ACC112 (cell line): ENCODE measurements around the gene L3HYPDH.
"Not testable (repeated sequence)": the region's sequence is repeated elsewhere in the genome, so short reads cannot be mapped to it uniquely, and the experiment has no call there.

Experiments used
- H2AFZ ChIP-seq: fragments of 200-600 bp; sonication (generic); one replicate; pipeline ENCODE4 v1.6.0; 2017; ENCODE audit warnings: antibody characterized with exemption, low read length; ENCODE audit not compliant: unreplicated experiment
- H3K27ac ChIP-seq: fragments of 200-600 bp; sonication (generic); 2 replicates; pipeline ENCODE4 v1.5.1; 2014; ENCODE audit warnings: low read depth, mild to moderate bottlenecking, antibody characterized with exemption, low read length, moderate library complexity
- H3K27me3 ChIP-seq: fragments of 200-600 bp; sonication (generic); 2 replicates; pipeline ENCODE4 v1.6.1; 2014; ENCODE audit warnings: mild to moderate bottlenecking, antibody characterized with exemption, low read length, moderate library complexity, mixed read lengths; ENCODE audit not compliant: insufficient read depth
- H3K36me3 ChIP-seq: fragments of 200-600 bp; sonication (generic); 2 replicates; pipeline ENCODE4 v1.6.1; 2016; ENCODE audit warnings: mild to moderate bottlenecking, antibody characterized with exemption, low read length, moderate library complexity, mixed read lengths; ENCODE audit not compliant: insufficient read depth
- H3K4me1 ChIP-seq: fragments of 200-600 bp; sonication (generic); one replicate; pipeline ENCODE4 v1.6.1; 2016; ENCODE audit warnings: low read length, mixed read lengths; ENCODE audit not compliant: insufficient read depth, unreplicated experiment, control insufficient read depth
- H3K4me3 ChIP-seq: fragments of 200-600 bp; sonication (generic); 2 replicates; pipeline ENCODE4 v1.5.1; 2014; ENCODE audit warnings: mild to moderate bottlenecking, low read depth, low read length
- H3K79me2 ChIP-seq: fragments of 200-600 bp; sonication (generic); one replicate; pipeline ENCODE4 v1.6.0; 2016; ENCODE audit warnings: low read length; ENCODE audit not compliant: control insufficient read depth, unreplicated experiment, insufficient read depth

L3HYPDH gene

DNA sequence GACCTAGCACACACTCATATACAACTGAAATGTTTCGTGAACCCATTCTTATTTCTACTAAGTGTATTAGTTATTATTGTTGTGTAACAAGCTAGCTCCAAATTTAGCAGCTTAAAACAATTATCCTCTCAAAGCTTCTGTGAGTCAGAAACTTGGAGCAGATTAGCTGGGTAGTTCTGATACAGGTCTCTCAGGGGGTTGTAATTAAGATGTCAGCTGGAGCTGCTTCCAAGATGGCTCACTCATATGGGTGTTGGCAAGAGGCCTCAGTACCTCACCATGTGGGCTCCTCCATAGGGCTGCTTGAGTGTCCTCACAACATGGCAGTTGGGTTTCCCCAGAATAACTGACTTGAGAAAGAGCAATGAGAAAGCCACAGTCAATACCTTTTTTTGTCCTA lies 28.8 kb downstream of the L3HYPDH start:
- Histone ChIP-seq H3K36me3 (peaks cover 59% of the 10 kb centered on the region), H3K27ac (peak overlapping the region; percentile 94), H3K27me3 (no peaks in the 10 kb centered on the region), H3K4me3 (peak overlapping the region; percentile 5; the same call in 1 of the 2 replicates), H3K79me2 (no peaks in the 10 kb centered on the region), H3K4me1 (peaks cover 38% of the 10 kb centered on the region), H2AFZ (no peak overlapping the region)

DNA sequence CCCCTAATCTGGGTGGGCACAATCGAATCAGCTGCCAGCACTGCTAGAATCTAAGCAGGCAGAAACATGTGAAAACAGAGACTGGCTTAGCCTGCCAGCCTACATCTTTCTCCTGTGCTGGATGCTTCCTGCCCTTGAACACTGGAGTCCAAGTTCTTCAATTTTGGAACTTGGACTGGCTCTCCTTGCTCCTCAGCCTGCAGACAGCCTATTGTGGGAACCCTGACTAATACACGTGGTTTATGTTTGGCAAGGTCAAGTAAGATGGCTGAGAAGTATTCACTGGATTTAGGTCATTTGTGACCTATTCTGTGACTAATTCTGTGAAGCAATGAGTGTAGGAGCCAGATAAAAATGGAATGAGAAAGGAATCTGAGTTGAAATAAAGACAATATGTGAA lies 30.1 kb downstream of the L3HYPDH start:
- Histone ChIP-seq H3K4me1 (peaks cover 38% of the 10 kb centered on the region), H2AFZ (no peak overlapping the region), H3K27ac (peak overlapping the region; percentile 94), H3K27me3 (no peaks in the 10 kb centered on the region), H3K36me3 (peaks cover 52% of the 10 kb centered on the region), H3K79me2 (no peaks in the 10 kb centered on the region), H3K4me3 (no peak overlapping the region)

DNA sequence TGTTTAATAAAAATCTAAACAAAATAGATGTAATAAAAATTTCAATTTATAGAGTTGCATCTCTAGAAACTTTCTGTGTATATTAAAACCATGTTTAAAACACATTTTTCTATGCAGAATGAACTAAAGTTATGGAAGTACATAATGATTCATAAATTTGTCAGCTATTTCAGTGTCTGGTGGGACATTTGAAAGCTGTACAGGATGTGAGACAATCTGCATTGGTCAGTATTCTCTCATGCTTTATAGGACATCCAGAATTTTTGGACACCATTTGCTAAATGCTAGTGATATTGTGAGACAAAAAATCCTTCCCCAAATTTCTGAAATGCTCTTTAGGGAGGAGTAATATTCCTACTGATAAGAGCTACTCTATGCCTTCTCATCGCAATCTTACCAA lies 32.4 kb downstream of the L3HYPDH start:
- Histone ChIP-seq H3K4me3 (no peak overlapping the region), H3K4me1 (peaks cover 38% of the 10 kb centered on the region), H3K27ac (0 out of 2 replicates have a peak overlapping the region, but pooled peaks have one; percentile 24), H3K79me2 (no peaks in the 10 kb centered on the region), H2AFZ (no peak overlapping the region), H3K36me3 (peaks cover 32% of the 10 kb centered on the region), H3K27me3 (no peaks in the 10 kb centered on the region)

DNA sequence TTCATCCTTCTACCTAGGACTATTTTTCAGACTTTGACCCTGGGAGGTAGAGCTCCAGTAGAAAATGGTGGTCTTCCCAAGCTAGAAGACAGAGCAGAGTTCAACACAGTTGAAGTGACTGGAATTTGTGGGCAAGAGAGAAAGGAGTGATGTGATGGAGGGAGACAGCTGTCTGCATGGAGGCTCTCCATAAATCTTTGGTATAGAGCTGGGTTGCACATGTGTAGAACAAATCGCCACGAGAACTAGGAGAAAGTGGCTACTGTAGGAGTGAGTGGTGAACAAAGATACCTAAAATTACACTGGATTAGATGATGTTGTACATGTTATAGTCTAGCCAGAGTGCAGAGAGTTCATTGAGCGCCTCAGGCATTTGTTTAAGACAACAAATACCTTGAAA lies 33.5 kb downstream of the L3HYPDH start:
- Histone ChIP-seq H2AFZ (no peak overlapping the region), H3K36me3 (peaks cover 21% of the 10 kb centered on the region), H3K79me2 (no peaks in the 10 kb centered on the region), H3K27ac (no peak overlapping the region), H3K4me1 (peaks cover 31% of the 10 kb centered on the region), H3K4me3 (no peak overlapping the region), H3K27me3 (no peaks in the 10 kb centered on the region)

DNA sequence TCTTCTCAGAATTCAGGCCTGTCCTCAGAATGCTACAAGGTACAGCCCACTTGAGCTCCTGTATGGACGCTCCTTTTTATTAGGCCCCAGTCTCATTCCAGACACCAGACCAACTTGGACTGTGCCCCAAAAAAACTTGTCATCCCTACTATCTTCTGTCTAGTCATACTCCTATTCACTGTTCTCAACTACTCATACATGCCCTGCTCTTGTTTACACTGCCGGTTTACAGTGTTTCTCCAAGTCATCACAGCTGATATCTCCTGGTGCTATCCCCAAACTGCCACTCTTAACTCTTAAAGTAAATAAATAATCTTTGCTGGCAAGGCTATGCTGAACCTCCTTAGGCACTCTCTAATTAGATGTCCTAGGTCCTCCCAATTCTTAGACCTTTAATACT lies 35.5 kb downstream of the L3HYPDH start:
- not testable (repeated sequence) for H3K27ac ChIP-seq, H3K27me3 ChIP-seq, H3K4me3 ChIP-seq, H2AFZ ChIP-seq, H3K79me2 ChIP-seq
- H3K36me3 ChIP-seq: peaks cover 15% of the 10 kb centered on the region
- H3K4me1 ChIP-seq: peaks cover 13% of the 10 kb centered on the region

DNA sequence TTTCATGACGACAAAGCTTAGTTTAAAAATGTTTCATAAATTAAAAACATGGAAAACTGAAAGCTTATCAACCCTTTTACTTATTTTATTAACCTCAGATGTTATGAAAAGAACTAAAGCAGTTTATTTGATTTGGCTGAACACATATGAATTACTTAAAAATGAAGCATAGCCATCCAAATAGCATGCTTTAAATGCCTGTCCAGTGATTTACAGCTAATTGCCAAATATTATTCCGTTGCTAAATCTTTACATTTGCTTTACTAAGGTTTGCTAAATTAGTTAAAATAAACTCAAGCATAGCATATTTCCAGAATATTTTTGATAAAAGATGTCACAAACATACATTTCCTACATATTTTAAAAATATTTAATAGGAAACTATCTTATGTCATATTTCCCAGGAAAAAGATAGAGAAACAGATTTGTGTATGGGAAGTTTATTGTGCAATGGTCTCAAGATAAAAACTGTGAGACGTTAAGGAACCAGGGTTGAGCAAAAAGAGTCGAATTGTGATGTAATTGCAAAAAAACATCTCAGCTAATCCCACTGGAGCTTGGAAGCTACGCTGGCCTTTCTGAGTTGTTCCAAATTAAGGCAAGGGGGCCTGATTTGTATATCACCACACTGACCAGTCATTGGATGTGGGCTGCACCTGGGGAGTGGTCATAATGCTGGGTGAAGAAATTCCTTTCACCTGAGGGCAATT lies 44.8 kb downstream of the L3HYPDH start:
- Histone ChIP-seq H2AFZ (no peak overlapping the region), H3K4me1 (peaks cover 46% of the 10 kb centered on the region), H3K4me3 (peak overlapping the region; percentile 61), H3K36me3 (peaks cover 14% of the 10 kb centered on the region; the same call in 1 of the 2 replicates), H3K79me2 (no peaks in the 10 kb centered on the region), H3K27me3 (no peaks in the 10 kb centered on the region), H3K27ac (peak overlapping the region; percentile 97)

DNA sequence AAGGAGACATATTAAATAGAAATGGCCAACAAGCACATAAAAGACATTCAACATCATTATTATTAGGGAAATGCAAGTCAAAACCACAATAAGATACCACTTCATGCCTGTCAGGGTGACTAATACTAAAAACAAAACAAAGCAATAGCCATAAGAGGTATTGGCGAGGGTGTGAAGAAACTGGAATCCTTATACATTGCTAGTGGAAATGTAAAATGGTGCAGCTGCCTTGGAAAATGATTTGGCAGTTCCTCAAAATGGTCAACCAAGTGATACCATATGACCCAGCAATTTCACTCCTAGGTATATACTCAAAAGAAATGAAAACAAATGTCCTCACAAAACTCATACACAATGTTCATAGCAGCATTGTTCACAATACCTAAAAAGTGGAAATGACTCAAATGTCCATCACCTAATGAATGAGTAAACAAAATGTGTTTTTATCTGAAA lies 46.0 kb downstream of the L3HYPDH start:
- Histone ChIP-seq H3K4me3 (peak overlapping the region; percentile 61), H3K4me1 (peaks cover 46% of the 10 kb centered on the region), H3K79me2 (no peaks in the 10 kb centered on the region), H3K27ac (peak overlapping the region; percentile 97), H3K36me3 (peaks cover 14% of the 10 kb centered on the region; the same call in 1 of the 2 replicates), H2AFZ (peak overlapping the region; percentile 44), H3K27me3 (no peaks in the 10 kb centered on the region)

DNA sequence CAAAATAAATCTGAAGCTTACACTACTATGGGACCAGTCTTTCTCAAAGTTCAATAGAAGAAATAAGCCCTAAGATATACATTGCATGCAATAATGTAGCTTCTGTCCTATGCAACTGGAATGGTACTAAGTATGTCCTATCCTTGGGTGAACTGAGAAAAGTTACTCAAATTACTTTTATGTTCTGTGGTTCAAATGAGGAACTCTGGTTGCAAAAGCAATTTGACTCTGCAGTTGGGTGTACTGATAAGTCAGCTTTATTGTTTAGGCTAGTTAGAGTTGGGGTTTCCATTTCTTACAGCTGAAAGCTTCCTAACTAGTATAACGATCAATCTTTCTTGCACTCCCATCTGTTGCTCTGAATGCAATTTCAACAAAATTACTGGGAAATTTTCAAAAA lies 48.2 kb downstream of the L3HYPDH start:
- no peaks in the 10 kb centered on the region for H3K79me2 ChIP-seq
- no peaks in the 10 kb centered on the region for H3K27me3 ChIP-seq
- peaks cover 40% of the 10 kb centered on the region for H3K4me1 ChIP-seq
- H3K27ac ChIP-seq: no peak overlapping the region
- peaks cover 16% of the 10 kb centered on the region for H3K36me3 ChIP-seq
- no peak overlapping the region for H3K4me3 ChIP-seq
- no peak overlapping the region for H2AFZ ChIP-seq

DNA sequence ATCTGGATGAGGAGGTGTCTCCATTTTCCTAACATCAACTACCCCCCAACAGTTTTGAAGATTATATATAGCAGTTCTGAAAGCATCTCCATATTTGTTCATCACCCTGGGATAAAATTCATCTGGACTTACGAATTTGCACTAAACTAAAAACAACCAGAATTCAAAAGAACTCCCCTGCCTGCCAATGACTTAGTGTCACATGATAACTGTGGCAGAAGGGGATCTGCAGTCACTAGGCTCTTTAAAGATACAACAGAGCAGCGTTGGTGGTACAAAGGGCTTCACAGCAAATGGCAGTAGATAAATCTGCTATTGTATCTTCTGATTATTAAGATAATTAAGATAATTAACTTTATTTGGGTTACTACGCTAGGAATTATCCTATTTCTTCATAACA lies 49.1 kb downstream of the L3HYPDH start:
- Histone ChIP-seq H3K27me3 (no peaks in the 10 kb centered on the region), H3K79me2 (no peaks in the 10 kb centered on the region), H3K4me3 (no peak overlapping the region), H2AFZ (no peak overlapping the region), H3K27ac (no peak overlapping the region), H3K36me3 (peaks cover 17% of the 10 kb centered on the region), H3K4me1 (peaks cover 32% of the 10 kb centered on the region)

DNA sequence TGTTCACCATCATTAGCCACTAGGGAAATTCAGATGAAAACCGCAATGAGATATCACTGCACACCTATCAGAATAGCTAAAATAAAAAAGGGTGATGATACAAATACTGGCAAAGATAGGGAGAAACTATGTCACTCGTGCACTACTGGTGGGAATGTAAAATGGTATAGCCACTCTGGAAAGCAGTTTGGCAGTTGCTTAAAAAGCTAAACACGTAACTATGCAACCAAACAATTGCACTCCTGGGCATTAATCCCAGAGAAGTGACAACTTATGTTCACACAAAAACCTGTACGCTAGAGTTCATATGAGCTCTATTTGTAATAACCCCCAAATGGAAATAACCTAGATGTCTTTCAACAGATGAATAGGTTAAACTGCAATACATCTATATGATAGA lies 54.4 kb downstream of the L3HYPDH start:
- Histone ChIP-seq H3K27ac (peak overlapping the region; percentile 92), H3K4me3 (no peak overlapping the region), H3K27me3 (no peaks in the 10 kb centered on the region), H3K79me2 (no peaks in the 10 kb centered on the region), H3K4me1 (peaks cover 47% of the 10 kb centered on the region), H2AFZ (no peak overlapping the region), H3K36me3 (peaks cover 4% of the 10 kb centered on the region; the same call in 1 of the 2 replicates)

DNA sequence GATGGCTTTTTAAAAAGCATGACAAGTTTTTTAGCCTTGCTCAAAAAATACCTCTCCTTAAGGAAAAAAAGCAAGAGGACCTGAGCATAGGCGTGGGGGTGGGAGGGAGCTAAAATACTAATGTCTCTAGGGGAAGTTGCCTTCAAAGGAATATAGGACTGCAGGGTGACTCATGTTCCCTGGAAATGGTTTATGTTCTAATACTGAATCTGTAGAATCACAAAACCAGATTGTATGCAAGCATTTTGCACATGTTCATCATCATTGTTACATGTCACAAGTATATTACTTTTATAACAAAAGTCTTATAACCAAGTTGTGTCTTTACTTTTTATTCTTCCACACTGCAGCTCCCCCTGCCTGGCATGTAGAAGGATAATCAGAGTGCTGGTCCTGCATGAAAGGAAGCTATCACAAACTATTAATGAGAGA lies 55.6 kb downstream of the L3HYPDH start:
- H3K27ac ChIP-seq: peak overlapping the region; percentile 92
- peaks cover 4% of the 10 kb centered on the region; the same call in 1 of the 2 replicates for H3K36me3 ChIP-seq
- H3K79me2 ChIP-seq: no peaks in the 10 kb centered on the region
- peaks cover 53% of the 10 kb centered on the region for H3K4me1 ChIP-seq
- peak overlapping the region; percentile 11 for H2AFZ ChIP-seq
- H3K4me3 ChIP-seq: peak overlapping the region; percentile 30; the same call in 1 of the 2 replicates
- no peaks in the 10 kb centered on the region for H3K27me3 ChIP-seq
